HG02840 (cell line): Measurements from ENCODE around the gene RBMXL3.

ENCODE experiments used
- ATAC-seq: cut with Tn5 transposase; IDR thresholded peaks from one replicate; pipeline ENCODE4 v1.9.1; 2021; ENCODE audit warnings: mild to moderate bottlenecking, moderate library complexity, moderate number of reproducible peaks; ENCODE audit not compliant: unreplicated experiment, low FRiP score

RBMXL3 gene

GRCh38 chrX:115232933-115233496, 43.8 kb downstream of the RBMXL3 start:
- ATAC-seq = no peak

- ATAC-seq = no peak
Measured at GRCh38 chrX:115233497-115234455, 44.6 kb downstream of the RBMXL3 start, which contains the start of gene LRCH2. Gene LRCH2 (minus strand): TSS chrX:115234096. CDS start chrX:115234041, 55 bp downstream.

- no peak for ATAC-seq
Measured at GRCh38 chrX:115234461-115234860, 45.3 kb downstream of the RBMXL3 start.

GRCh38 chrX:115236560-115236959, 47.4 kb downstream of the RBMXL3 start:
- no peak for ATAC-seq

GRCh38 chrX:115237056-115237455, 47.8 kb downstream of the RBMXL3 start:
- ATAC-seq = no peak
